HG02943 (cell line): ENCODE results near the gene RPL13A.

ENCODE experiments used
- ATAC-seq: cut with Tn5 transposase; IDR thresholded peaks from one replicate; pipeline ENCODE4 v1.9.1; 2021; ENCODE audit warnings: mild to moderate bottlenecking, low read depth, moderate library complexity; ENCODE audit not compliant: unreplicated experiment

Gene RPL13A

DNA sequence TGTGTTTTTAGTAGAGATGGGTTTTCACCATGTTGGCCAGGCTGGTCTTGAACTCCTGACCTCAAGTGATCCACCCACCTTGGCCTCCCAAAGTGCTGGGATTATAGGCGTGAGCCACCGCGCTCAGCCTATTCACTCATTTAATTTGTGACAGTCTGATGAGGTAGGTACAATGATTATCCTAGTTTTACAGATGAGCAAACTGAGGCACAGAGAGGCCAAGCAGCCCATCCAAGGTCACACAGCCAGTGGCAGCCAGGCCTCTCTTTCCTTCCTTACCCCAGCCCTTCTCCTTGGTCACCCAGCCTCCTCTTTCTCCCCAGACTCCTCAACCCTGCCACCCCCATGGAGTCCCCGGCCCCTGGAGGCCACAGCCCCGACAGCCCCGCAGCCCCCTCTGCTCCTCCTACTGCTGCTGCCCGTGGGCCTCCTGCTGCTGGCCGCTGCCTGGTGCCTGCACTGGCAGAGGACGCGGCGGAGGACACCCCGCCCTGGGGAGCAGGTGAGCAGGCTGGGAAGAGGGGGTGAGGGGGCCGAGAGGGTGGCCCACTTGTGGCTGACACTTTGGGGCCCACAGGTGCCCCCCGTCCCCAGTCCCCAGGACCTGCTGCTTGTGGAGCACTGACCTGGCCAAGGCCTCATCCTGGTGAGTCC is 7.3 kb upstream of the RPL13A start:
- ATAC-seq: no peak

DNA sequence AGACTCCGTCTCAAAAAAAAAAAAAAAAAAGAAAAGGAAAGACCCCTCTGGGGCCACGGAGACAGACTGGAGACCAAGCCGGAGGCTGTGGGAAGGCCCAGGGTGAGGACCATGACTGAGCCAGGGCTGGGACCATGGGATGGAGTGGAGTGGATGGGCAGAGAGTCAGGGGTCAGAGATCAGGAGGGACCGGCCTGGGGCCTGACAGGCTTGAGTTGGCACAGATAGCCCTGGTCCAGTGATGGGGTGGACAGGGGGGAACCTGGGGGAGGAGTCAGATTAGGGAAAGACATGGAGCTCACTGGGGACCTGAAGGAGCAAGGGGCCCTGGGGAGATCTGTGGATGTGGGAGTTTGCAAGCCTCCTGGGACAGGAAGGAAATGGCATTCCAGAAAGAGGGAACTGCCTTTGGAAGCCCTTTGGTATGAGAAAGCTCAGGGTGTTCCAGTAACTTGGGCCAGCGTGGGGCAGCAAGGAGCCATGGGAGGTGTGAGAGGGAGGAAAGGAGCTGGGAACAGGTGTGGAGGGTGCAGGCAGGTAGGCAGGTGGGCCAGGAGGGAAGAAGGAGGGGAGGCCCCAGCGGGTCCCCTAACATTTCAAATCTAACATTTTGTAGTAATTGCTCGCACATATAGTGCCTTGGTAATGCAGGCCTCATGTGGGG is 6.3 kb upstream of the RPL13A start:
- ATAC-seq: no peak

DNA sequence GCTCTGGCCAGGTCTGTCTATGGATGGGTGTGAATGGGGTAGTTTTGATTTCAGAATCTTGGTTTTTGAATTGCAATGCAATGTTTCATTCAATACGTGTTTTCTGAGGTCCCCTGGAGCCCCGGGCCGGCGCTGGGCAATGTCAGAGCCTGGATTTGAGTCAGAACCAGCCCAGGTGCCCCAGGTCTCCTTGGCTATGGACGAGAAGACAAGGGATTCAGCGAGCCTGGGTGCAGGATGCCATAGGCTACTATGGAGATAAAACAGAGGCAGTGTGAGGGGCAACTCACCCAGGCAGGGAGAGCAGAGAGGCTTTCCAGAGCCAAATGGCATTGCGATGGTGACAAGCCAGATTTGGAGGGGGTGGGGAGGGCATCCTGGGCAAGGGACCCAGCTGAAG is 1.2 kb upstream of the RPL13A start:
- ATAC-seq: no peak

- no peak for ATAC-seq
These were observed 615 bp upstream of the RPL13A start for GRCh38 chr19:49486710-49487276.

DNA sequence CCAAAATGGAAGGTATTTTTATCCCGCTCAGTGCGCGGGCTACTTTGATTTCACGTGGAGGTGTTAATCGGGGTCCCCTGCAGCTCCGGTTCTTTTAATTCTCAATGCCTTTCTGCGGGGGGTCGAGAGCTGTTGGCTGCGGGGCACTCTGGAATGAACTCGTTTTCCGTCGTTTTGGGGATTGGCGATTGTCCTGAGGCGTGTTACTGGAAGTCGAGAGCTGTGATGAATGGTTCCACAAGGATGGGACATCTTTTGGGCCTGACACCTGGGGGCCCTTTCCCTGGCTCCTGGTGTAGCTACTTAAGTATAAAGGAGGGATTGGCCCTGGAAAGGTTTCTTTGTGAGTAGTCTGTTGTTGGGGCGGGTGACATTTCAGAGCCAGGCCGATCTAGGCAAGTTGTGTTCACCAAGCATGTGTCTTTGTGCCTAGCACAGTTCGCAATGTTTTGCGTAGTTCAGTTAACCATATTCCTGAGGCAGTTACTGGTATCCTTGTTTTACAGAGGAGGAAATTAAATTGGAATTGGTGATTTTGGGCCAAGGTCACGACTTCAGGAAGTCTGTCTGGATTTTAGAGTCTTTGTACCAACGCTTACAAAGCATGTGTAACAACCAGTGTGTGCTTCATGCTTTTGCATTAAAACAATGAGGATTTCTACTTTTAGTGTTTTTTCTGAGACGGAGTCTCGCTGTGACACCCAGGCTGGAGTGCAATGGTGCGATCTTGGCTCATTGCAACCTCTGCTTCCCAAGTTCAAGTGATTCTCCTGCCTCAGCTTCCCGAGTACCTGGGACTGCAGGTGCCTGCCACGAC is 846 bp downstream of the RPL13A start:
- no peak for ATAC-seq

DNA sequence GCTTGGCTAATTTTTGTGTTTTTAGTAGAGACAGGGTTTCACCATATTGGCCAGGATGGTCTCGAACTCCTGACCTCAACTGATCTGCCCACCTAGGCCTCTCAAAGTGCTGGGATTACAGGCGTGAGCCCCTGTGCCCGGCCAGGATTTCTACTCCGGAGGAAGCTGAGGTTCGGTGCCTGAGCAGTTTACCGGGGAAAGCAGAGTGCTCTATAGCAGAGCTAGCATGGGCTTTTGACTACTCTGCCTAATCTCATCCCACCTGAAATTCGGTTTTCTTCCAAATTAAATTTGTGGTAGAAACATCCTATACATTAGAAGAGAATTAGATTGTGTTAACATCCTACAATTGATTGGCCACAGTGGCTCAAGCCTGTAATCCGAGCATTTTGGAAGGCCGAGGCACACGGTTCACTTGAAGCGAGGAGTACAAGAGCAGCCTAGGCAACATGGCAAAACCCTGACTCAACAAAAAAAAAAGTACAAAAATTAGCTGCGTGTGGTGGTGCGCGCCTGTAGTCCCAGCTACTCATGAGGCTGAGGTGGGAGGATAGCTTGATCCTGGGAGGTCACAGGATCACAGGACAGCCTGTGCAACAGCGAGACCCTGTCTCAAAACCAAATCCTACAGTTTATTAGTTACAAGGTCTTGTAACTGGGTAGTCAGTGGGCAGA is 1.6 kb downstream of the RPL13A start:
- no peak for ATAC-seq

DNA sequence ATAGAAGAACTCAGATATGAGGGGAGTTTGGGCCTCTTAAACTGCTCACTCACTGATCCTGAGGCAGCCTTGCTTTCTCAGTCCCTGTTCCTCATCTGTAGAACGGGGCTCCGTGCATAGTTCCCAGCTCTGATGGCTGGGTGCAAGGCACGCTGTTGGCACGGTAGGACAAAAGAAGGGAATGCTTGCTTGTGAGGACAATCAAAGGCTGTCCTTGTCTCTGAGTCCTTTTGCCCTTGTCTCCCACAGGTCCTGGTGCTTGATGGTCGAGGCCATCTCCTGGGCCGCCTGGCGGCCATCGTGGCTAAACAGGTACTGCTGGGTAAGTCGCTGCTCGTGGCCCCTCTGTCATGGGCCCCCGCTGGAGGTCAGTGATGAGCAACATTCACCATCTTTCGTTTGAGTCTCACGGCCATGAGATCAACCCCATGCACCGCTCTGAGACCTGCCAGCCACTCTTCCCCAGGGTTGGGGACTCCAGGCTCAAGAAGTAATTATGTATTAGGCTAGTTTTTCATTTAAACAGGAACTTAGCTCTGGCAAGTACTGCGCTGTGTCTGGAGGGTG is 2.3 kb downstream of the RPL13A start:
- no peak for ATAC-seq

GRCh38 chr19:49490287-49491029 is 3.0 kb downstream of the RPL13A start:
- no peak for ATAC-seq

GRCh38 chr19:49491030-49491803 is 3.8 kb downstream of the RPL13A start:
- ATAC-seq: no peak

DNA sequence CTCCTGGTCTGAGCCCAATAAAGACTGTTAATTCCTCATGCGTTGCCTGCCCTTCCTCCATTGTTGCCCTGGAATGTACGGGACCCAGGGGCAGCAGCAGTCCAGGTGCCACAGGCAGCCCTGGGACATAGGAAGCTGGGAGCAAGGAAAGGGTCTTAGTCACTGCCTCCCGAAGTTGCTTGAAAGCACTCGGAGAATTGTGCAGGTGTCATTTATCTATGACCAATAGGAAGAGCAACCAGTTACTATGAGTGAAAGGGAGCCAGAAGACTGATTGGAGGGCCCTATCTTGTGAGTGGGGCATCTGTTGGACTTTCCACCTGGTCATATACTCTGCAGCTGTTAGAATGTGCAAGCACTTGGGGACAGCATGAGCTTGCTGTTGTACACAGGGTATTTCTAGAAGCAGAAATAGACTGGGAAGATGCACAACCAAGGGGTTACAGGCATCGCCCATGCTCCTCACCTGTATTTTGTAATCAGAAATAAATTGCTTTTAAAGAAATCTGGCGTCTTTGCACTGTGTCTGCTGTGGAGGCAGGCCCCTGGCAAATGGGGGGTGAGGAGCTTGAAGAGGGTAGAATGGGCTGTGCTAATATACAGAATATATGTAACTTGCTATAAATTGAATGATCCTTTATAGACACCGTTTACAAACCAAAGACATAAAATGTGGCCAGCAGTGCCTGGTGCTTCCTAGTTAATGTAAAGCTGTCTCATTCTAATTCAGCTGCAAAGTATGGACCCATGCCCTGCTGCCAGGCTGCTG is 4.6 kb downstream of the RPL13A start:
- no peak for ATAC-seq

- ATAC-seq: no peak
These were observed 5.4 kb downstream of the RPL13A start for GRCh38 chr19:49492573-49493405.

DNA sequence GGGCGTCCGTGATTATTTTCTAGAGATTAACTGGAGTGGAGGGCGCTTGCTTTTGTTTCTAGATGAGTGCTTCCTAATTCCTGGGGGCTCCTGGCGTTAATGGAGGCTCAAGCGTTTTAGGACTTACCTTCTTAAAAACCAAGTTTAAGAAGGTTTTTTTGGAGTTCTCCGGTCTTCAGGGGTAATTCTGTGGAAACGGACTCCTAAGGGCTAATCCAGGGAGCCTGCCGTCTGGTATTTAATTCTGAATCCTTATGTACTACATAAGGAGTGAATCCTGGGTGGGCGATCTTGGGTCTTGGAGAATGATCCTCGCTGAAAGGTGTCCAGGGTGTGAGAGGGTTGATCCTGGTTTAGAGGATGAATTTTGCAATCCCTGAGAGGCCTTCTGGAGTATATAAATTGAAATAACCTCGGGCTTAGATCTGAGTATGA is 9.2 kb downstream of the RPL13A start:
- no peak for ATAC-seq

DNA sequence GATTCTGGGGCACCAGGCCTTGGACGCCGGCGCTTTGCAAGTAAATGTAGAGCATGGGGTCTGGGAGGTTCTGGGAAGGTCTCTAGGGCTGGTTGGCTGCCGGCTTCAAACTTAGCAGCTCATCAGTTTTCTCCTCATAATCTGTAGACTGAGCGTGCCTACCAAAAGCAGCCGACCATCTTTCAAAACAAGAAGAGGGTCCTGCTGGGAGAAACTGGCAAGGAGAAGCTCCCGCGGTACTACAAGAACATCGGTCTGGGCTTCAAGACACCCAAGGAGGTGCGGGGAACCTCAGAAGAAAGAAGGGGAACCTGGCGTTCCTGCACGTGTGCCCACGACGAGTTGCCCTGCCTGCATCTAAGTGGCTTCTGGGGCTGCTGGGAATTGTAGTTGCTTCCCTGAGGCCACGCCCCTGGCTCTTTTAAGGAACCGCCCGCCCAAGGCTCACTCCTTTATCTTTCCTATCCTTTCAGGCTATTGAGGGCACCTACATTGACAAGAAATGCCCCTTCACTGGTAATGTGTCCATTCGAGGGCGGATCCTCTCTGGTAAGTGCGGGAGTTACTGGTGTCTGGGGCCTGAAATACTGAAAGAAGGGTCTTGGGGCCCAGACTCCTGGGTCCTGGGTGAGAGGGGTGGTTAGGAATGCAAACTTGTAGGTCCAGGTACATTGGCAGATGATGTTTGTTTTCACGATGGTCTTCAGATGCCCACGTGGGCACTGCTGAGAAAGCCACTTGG is 9.8 kb downstream of the RPL13A start:
- no peak for ATAC-seq

GRCh38 chr19:49497789-49498103 is 10.3 kb downstream of the RPL13A start:
- no peak for ATAC-seq

- no peak for ATAC-seq
These were observed 11.1 kb downstream of the RPL13A start for GRCh38 chr19:49498475-49498874.

DNA sequence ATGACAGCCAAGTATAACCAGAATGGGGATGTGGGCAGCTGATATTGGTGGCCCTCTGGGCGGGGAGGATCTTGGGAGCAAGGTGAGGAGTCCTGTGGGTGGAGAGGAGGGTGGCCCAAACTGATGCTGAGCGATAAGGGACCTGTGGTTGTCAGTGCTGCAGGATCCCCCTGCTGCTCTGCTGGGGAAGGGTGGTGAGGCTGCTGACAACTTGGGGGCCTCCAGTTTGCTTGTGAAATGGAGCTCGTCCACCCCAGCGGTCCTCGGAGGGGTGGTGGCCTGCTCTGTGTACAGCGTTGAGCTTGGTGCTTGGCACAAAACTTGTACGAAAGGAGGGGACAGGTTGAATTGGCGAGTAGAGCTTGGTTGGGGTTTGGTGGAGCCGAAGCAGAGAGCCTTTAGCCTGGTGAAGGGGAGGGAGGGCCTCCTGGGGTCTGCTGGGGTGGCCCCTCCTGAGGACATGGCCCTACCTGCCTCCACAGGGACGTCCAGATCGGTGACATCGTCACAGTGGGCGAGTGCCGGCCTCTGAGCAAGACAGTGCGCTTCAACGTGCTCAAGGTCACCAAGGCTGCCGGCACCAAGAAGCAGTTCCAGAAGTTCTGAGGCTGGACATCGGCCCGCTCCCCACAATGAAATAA is 11.7 kb downstream of the RPL13A start:
- ATAC-seq: no peak
